Spleen (tissue), 11 donors: Measurements from ENCODE around the gene DEFB108B. TPM values are rescaled to one million over a fixed set of nuclear protein-coding genes. Genes with fewer than 3 reads are reported as not detected.
"Not testable (repeated sequence)": the region's sequence is repeated elsewhere in the genome, so short reads cannot be mapped to it uniquely, and the experiment has no call there.

Source experiments
- DNase-seq: peaks from one replicate; pipeline ENCODE4 v3.0.0-alpha.2; 2020
- H3K27ac ChIP-seq, 8 donors: fragments of 200-600 bp; sonication (generic) in 7 of 8; 1 replicate in 4 of 8; 2 replicates in 4 of 8; pipeline versions ENCODE4 v1.5.0 to v1.8.0; 2016 to 2021; ENCODE audit warnings: inconsistent platforms in 4 of 8, mild to moderate bottlenecking in 4 of 8, moderate library complexity in 1 of 8
- H3K27me3 ChIP-seq, 7 donors: fragments of 200-600 bp; sonication (generic) in 6 of 7; replicated peaks in 1 of 7; 1 replicate in 4 of 7; 2 replicates in 3 of 7; pipeline versions ENCODE4 v1.5.0 to v1.8.0; 2016 to 2021; ENCODE audit warnings: inconsistent platforms in 3 of 7, mild to moderate bottlenecking in 1 of 7
- H3K36me3 ChIP-seq, 6 donors: fragments of 200-600 bp; sonication (generic) in 5 of 6; 1 replicate in 4 of 6; 2 replicates in 2 of 6; pipeline versions ENCODE4 v1.5.0 to v1.8.0; 2016 to 2021; ENCODE audit warnings: inconsistent platforms in 2 of 6
- H3K4me1 ChIP-seq, 6 donors: fragments of 200-600 bp; sonication (generic) in 5 of 6; 1 replicate in 3 of 6; 2 replicates in 3 of 6; pipeline versions ENCODE4 v1.5.0 to v1.8.0; 2016 to 2021; ENCODE audit warnings: inconsistent platforms in 3 of 6
- H3K4me3 ChIP-seq, 8 donors: fragments of 200-600 bp; sonication (generic) in 7 of 8; 1 replicate in 4 of 8; 2 replicates in 4 of 8; pipeline versions ENCODE4 v1.5.0 to v1.8.0; 2016 to 2021; ENCODE audit warnings: inconsistent platforms in 4 of 8, mild to moderate bottlenecking in 4 of 8, moderate library complexity in 2 of 8
- H3K9me3 ChIP-seq, 8 donors: fragments of 200-600 bp; sonication (generic) in 7 of 8; 1 replicate in 4 of 8; 2 replicates in 4 of 8; pipeline versions ENCODE4 v1.5.0 to v1.8.0; 2016 to 2021; ENCODE audit warnings: inconsistent platforms in 4 of 8
- POLR2AphosphoS5 ChIP-seq, 3 donors: sonication (generic); formaldehyde crosslinking; IDR thresholded peaks; one replicate each; pipeline ENCODE4 v1.5.1; 2017; ENCODE audit warnings: antibody characterized with exemption in 3 of 3
- WGBS, 5 donors: extraction: QIAGEN DNeasy Blood & Tissue Kit in 3 of 5; methylation state at CpG; one replicate each; pipeline versions ENCODE4 v1.1.5 to v1.1.7; 2013 to 2018; 5-methylcytosine and 5-hydroxymethylcytosine counted together
- intact Hi-C: fragments of 100-400 bp; cut with DNase I; formaldehyde crosslinking; loops from one replicate; pipeline ENCODE4 v1.15.0; 2023; ENCODE audit warnings: low total_unique reads
- polyA plus RNA-seq, 3 donors: library from polyadenylated mRNA; stranded (reverse); fragments of 200-250 nt; gene quantifications; one replicate each; pipeline ENCODE4 v1.2.1, GENCODE V29; 2013
- total RNA-seq, 7 donors: library from RNA; depleted of rRNA in 3 of 7; stranded (reverse); fragments of >200 nt in 3 of 7; fragmentation: NEBNext Ultra II Directional in 4 of 7; extraction: Animal tissue kit (Norgen Biotek cat#: 25700) in 4 of 7; gene quantifications; one replicate each; pipeline versions ENCODE4 v1.1.0 to v1.2.1, GENCODE V29; 2016 to 2021
- TF ChIP-seq, protein P1 (sequence below), 11 experiments: fragments of 200-600 bp in 7 of 11; fragments of 450-650 bp in 4 of 11; sonication (generic) in 4 of 11; IDR thresholded peaks in 8 of 11; conservative IDR thresholded peaks in 3 of 11; 1 replicate in 7 of 11; 2 replicates in 4 of 11; pipeline versions ENCODE4 v1.4.0 to v1.8.0; 2016 to 2021; ENCODE audit warnings: antibody characterized with exemption in 11 of 11, inconsistent platforms in 4 of 11, mild to moderate bottlenecking in 1 of 11
- donor health status: healthy with polysubstance abuse.
- donor health status: DM: no; HTN: no; CAD: no; lungs with moderate emphysema.
- donor health status: DM: no; HTN: no; CAD: no.
- donor health status: Bipolar disorder and iron deficiency.
- donor health status: healthy.
- donor health status: DM: no; HTN: no; CAD: no.
- donor health status: DM: yes; HTN: yes; CAD: no.

The DEFB108B gene
- total and polyA plus RNA-seq, 10 donors = not detected

DNA sequence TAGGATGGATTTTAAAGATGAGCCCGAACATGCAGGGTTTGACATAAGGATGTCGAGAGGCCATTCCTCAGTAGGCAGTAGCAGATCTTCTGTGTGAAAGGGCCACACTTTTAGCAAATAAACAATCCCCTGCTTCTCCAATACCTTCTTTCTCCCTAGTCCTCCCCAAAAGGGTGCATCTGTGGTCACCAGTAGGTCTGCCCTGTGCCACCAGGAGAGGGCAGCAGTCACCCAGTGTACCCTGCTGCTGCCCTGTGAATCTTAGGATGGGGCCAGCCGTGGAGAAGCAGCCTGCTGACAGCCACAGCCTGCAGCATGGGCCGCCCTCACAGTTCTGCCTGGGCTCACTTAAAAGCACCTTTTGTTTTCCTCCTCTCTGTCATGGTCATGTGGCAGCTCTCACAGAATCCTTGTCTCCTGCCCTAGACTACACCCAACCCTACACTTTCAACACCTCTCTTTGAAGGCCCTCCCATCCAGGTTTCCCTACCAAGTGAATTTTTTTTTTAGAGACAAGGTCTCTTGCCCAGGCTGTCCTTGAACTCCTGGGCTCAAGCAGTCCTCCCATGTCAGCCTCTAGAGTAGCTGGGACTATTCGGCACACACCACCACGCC is 40.3 kb upstream of the DEFB108B start:
- H3K36me3 ChIP-seq = peaks cover 0 to 15% (median 0%) of the 10 kb centered on the region in 6 donors
- 60 to 82% (median 76%) methylated on average over 5 to 6 of the region's 6 CpGs for WGBS, 5 donors
- H3K4me3 ChIP-seq, H3K27me3 ChIP-seq, intact Hi-C loops, H3K4me1 ChIP-seq, DNase-seq, H3K27ac ChIP-seq, H3K9me3 ChIP-seq: not testable (repeated sequence)
- TF ChIP-seq POLR2AphosphoS5 (IDR thresholded peaks at IDR 0.05) = peak in 1 of 3 donors; percentile 17
- TF ChIP-seq, protein P1, sequence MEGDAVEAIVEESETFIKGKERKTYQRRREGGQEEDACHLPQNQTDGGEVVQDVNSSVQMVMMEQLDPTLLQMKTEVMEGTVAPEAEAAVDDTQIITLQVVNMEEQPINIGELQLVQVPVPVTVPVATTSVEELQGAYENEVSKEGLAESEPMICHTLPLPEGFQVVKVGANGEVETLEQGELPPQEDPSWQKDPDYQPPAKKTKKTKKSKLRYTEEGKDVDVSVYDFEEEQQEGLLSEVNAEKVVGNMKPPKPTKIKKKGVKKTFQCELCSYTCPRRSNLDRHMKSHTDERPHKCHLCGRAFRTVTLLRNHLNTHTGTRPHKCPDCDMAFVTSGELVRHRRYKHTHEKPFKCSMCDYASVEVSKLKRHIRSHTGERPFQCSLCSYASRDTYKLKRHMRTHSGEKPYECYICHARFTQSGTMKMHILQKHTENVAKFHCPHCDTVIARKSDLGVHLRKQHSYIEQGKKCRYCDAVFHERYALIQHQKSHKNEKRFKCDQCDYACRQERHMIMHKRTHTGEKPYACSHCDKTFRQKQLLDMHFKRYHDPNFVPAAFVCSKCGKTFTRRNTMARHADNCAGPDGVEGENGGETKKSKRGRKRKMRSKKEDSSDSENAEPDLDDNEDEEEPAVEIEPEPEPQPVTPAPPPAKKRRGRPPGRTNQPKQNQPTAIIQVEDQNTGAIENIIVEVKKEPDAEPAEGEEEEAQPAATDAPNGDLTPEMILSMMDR (IDR thresholded peaks at IDR 0.05 in 8 of 11, conservative IDR thresholded peaks at IDR 0.05 in 3 of 11) = peak; percentile 57 to 81 (median 65)

DNA sequence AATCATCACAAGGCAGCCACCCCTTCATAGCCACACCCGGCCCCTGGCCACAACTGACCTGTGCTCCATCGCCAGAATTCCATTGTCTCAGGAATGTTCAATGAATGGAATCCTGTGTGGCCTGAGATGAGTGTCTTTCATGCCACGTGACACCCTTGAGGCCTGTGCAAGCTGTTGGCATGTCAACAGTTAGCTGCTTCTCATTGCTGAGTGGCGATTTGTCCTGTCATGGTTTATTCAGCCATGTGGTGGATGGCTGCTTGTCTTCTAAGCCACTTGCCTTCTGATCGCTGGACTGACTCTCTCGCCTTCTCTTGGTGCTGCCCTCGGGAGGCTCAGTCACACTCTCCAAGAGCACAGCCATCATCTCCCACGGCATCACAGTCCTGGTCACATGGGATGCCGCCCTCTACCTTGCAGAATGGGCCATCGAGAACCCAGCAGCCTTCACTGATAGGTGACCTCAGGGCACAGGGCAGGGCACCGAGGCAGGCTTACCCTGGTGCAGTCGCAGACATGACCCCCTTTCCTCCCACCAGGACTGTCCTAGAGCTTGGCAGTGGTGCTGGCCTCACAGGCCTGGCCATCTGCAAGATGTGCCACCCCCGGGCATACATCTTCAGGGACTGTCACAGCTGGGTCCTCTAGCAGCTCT is 38.5 kb upstream of the DEFB108B start:
- intact Hi-C loops, DNase-seq, H3K9me3 ChIP-seq, H3K27me3 ChIP-seq, H3K4me3 ChIP-seq, H3K4me1 ChIP-seq, H3K27ac ChIP-seq: not testable (repeated sequence)
- H3K36me3 ChIP-seq = peaks cover 0 to 15% (median 0%) of the 10 kb centered on the region in 6 donors
- WGBS, 5 donors = 92 to 97% (median 95%) methylated on average over 10 to 13 of the region's 13 CpGs

DNA sequence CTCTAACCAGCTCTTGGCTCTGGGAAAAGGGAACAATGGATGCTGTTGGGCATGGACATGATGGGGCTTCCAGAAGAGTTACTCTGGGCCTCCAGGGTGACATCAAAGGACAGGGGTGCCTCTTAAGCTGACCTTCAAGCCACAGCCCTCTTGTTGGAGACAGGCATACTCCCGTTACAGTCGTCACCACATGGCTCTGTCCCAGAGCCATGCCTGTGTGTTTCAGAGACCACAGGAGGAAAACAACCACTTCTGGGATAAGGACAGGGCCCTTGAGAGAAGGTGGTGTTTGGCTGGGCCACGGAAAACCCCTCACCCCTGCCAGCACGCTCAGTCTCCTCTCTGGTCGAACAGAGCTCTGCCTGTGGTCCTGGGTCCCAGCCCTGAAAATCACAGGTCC is 37.8 kb upstream of the DEFB108B start:
- peaks cover 0 to 15% (median 0%) of the 10 kb centered on the region in 6 donors for H3K36me3 ChIP-seq
- DNase-seq, H3K27ac ChIP-seq, H3K4me3 ChIP-seq, H3K4me1 ChIP-seq, H3K9me3 ChIP-seq, H3K27me3 ChIP-seq, intact Hi-C loops: not testable (repeated sequence)
- 87 to 100% (median 93%) methylated on average over 5 of the region's 5 CpGs for WGBS, 5 donors

DNA sequence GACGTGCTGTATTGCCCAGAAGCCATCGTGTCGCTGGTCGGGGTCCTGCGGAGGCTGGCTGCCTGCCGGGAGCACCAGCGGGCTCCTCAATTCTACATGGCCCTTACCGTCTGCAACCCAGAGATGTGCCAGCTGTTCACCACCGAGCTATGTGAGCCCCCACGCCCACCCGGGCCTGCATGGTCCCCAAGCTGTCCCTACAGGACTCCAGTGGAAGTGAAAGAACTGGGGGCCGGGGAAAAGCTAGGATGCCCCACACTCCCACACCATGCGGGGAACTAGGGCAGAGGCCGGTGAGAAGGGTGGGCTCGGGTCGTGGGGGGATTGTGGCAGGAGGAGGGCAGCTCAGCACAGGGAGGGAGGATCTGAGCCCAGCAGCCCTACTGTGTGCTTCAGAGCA is 37.0 kb upstream of the DEFB108B start:
- H3K9me3 ChIP-seq, H3K27me3 ChIP-seq, H3K27ac ChIP-seq, H3K4me3 ChIP-seq, intact Hi-C loops: not testable (repeated sequence)
- H3K36me3 ChIP-seq = peaks cover 0 to 15% (median 0%) of the 10 kb centered on the region in 6 donors
- 87 to 94% (median 93%) methylated on average over 15 to 16 of the region's 16 CpGs for WGBS, 5 donors
- peak; percentile 67 for DNase-seq
- peaks cover 0 to 10% (median 3%) of the 10 kb centered on the region in 6 donors for H3K4me1 ChIP-seq

DNA sequence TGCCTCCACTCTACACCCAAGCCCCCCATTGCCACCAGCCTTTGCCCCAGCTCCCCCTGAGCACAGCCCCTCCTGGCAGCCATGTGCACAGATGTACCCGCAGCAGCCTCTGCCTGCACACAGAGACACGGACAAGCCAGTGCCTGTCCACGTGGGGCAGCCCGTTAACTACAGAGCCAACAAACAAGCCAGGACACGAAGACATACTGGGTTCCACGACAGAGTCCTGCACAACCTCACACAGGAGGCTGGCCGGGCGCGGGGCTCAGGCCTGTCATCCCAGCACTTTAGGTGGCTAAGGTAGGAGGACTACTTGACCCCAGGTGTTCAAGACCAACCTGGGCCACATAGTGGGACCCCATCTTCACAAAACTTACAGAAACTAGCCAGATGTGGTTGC is 36.2 kb upstream of the DEFB108B start:
- 92 to 97% (median 95%) methylated on average over 8 to 9 of the region's 9 CpGs; no CpG with 5 or more reads in 1 of the 5 donors for WGBS, 5 donors
- DNase-seq = peak; percentile 42

DNA sequence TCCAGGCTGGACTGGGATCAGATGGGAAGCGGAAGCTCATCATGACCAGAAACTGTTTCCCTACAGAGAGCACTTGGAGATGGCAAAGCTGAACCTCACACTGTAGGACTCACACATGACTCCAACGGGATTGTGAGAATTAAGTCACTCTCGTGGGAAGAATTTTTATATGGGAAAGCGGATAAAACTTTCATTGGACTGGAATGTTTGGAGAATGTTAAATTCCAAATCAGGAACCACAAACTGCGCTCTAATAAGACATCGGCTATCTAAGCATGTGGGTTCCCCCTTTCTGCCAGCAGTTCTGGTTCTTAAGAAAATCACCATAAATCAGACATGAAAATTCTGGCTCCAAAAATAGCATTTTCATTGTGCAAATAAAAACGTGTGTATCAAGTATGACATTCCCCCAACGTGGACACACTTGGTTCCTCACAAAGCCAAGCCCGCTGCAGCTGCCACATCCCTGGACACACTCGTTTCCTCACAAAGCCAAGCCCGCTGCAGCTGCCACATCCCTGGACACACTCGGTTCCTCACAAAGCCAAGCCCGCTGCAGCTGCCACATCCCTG is 33.4 kb upstream of the DEFB108B start:
- intact Hi-C loops, H3K4me3 ChIP-seq, DNase-seq, H3K27ac ChIP-seq, H3K36me3 ChIP-seq, H3K27me3 ChIP-seq, H3K9me3 ChIP-seq: not testable (repeated sequence)
- peaks cover 0 to 10% (median 3%) of the 10 kb centered on the region in 6 donors for H3K4me1 ChIP-seq
- 85 to 91% (median 86%) methylated on average over 13 of the region's 13 CpGs for WGBS, 5 donors

More for the DNA sequence above, 36.2 kb upstream of the DEFB108B start:
- H3K4me1 ChIP-seq = peaks cover 0 to 10% (median 3%) of the 10 kb centered on the region in 6 donors
- H3K27me3 ChIP-seq, H3K9me3 ChIP-seq, H3K4me3 ChIP-seq, intact Hi-C loops, H3K27ac ChIP-seq, H3K36me3 ChIP-seq: not testable (repeated sequence)
